Neural crest cell (in vitro differentiated cells): Measurements from ENCODE around the gene NME9. TPM values are rescaled to one million over a fixed set of nuclear protein-coding genes. Genes with fewer than 3 reads are reported as not detected.

Experiments
- DNase-seq: peaks from one replicate; pipeline ENCODE4 v3.0.0; 2021; ENCODE audit warnings: low read depth, mixed read lengths, low spot score
- H3K27ac Mint-ChIP-seq: one replicate; pipeline ENCODE4 v1.8.0; 2021; ENCODE audit warnings: mild to moderate bottlenecking, mixed read lengths; ENCODE audit not compliant: unreplicated experiment
- H3K27me3 Mint-ChIP-seq: 2 replicates; pipeline ENCODE4 v1.8.0; 2021; ENCODE audit warnings: low read depth, mild to moderate bottlenecking, mixed read lengths
- H3K36me3 Mint-ChIP-seq: 2 replicates; pipeline ENCODE4 v1.8.0; 2021; ENCODE audit warnings: low read depth, mild to moderate bottlenecking, mixed read lengths
- H3K4me1 Mint-ChIP-seq: 2 replicates; pipeline ENCODE4 v1.8.0; 2021; ENCODE audit warnings: mixed read lengths
- H3K4me3 Mint-ChIP-seq: one replicate; pipeline ENCODE4 v1.8.0; 2021; ENCODE audit warnings: mild to moderate bottlenecking, mixed read lengths
- H3K9me3 Mint-ChIP-seq: 2 replicates; pipeline ENCODE4 v1.8.0; 2021; ENCODE audit warnings: mixed read lengths
- CTCF ChIP-seq: fragments of 200-600 bp; sonication (generic); conservative IDR thresholded peaks from 2 replicates; pipeline ENCODE4 v1.5.0; 2021; ENCODE audit warnings: antibody characterized with exemption, mild to moderate bottlenecking
- total RNA-seq: library from RNA; stranded (reverse); gene quantifications from 2 replicates; pipeline ENCODE4 v1.2.1, GENCODE V29; 2021

The NME9 gene
- total RNA-seq, 1 donor from 2014 or later = 0.79 TPM

GRCh38 chr3:138370321-138370720 is 40.7 kb upstream of the NME9 start:
- H3K27me3 Mint-ChIP-seq = no peaks in the 10 kb centered on the region
- peaks cover 10% of the 10 kb centered on the region for H3K36me3 Mint-ChIP-seq
- no peak for TF ChIP-seq CTCF
- no peak overlapping the region for H3K4me3 Mint-ChIP-seq
- H3K27ac Mint-ChIP-seq = no peak overlapping the region
- H3K4me1 Mint-ChIP-seq = peaks cover 15% of the 10 kb centered on the region
- peaks cover 2% of the 10 kb centered on the region for H3K9me3 Mint-ChIP-seq
- DNase-seq = no peak

- Mint-ChIP-seq H3K4me1 (peaks cover 15% of the 10 kb centered on the region), H3K27me3 (no peaks in the 10 kb centered on the region), H3K4me3 (no peak overlapping the region), H3K27ac (no peak overlapping the region), H3K36me3 (peaks cover 7% of the 10 kb centered on the region), H3K9me3 (peaks cover 2% of the 10 kb centered on the region)
- no peak for TF ChIP-seq CTCF
- no peak for DNase-seq
These were observed 39.7 kb upstream of the NME9 start for GRCh38 chr3:138369151-138369900.

GRCh38 chr3:138367911-138368310 is 38.3 kb upstream of the NME9 start:
- no peaks in the 10 kb centered on the region for H3K27me3 Mint-ChIP-seq
- TF ChIP-seq CTCF = no peak
- H3K27ac Mint-ChIP-seq = no peak overlapping the region
- H3K4me3 Mint-ChIP-seq = no peak overlapping the region
- DNase-seq = no peak
- H3K9me3 Mint-ChIP-seq = peaks cover 2% of the 10 kb centered on the region
- peaks cover 15% of the 10 kb centered on the region for H3K4me1 Mint-ChIP-seq
- peaks cover 3% of the 10 kb centered on the region for H3K36me3 Mint-ChIP-seq

GRCh38 chr3:138367326-138367850 is 37.7 kb upstream of the NME9 start:
- Mint-ChIP-seq H3K27ac (no peak overlapping the region), H3K4me3 (no peak overlapping the region), H3K36me3 (peaks cover 3% of the 10 kb centered on the region), H3K27me3 (no peaks in the 10 kb centered on the region), H3K4me1 (peaks cover 15% of the 10 kb centered on the region), H3K9me3 (peaks cover 2% of the 10 kb centered on the region)
- no peak for DNase-seq
- no peak for TF ChIP-seq CTCF

- no peak for TF ChIP-seq CTCF
- DNase-seq = no peak
- Mint-ChIP-seq H3K4me1 (peaks cover 9% of the 10 kb centered on the region), H3K27ac (peak overlapping the region; percentile 44), H3K36me3 (peaks cover 3% of the 10 kb centered on the region), H3K4me3 (no peak overlapping the region), H3K27me3 (no peaks in the 10 kb centered on the region), H3K9me3 (peaks cover 2% of the 10 kb centered on the region)
These were observed 36.5 kb upstream of the NME9 start for GRCh38 chr3:138366006-138366759.
